Left cardiac atrium (tissue), 4 donors: ENCODE measurements around the gene PLPP7. TPM values are rescaled to one million over a fixed set of nuclear protein-coding genes. Genes with fewer than 3 reads are reported as not detected.
"Not testable (repeated sequence)": the region's sequence is repeated elsewhere in the genome, so short reads cannot be mapped to it uniquely, and the experiment has no call there.

Experiments
- ATAC-seq, 2 donors: fragments of 200-7000 bp; cut with Tn5 transposase; one replicate each; pipeline ENCODE4 v1.9.1; 2020; ENCODE audit warnings: mild to moderate bottlenecking in 2 of 2, moderate library complexity in 2 of 2
- DNase-seq: peaks from one replicate; pipeline ENCODE4 v3.0.0-alpha.2; 2020
- intact Hi-C, 2 donors: fragments of 100-400 bp; cut with DNase I; formaldehyde crosslinking; loops; one replicate each; pipeline versions ENCODE4 v1.14.1 to v1.15.1; 2022 to 2023
- total RNA-seq, 2 donors: library from RNA; stranded (reverse); fragmentation: NEBNext Ultra II Directional; extraction: Animal tissue kit (Norgen Biotek cat#: 25700); gene quantifications; one replicate each; pipeline ENCODE4 v1.2.1, GENCODE V29; 2021
- donor health status: DM: no; HTN: yes; CAD: no.
- donor health status: DM: no; HTN: yes; CAD: no; lungs with severe emphysema.
- donor health status: DM: yes; HTN: yes; CAD: no.
- donor health status: Dilated cardiomyopathy.

The PLPP7 gene
- total RNA-seq, 2 donors from 2014 or later, result 82.7 to 108 TPM

DNA sequence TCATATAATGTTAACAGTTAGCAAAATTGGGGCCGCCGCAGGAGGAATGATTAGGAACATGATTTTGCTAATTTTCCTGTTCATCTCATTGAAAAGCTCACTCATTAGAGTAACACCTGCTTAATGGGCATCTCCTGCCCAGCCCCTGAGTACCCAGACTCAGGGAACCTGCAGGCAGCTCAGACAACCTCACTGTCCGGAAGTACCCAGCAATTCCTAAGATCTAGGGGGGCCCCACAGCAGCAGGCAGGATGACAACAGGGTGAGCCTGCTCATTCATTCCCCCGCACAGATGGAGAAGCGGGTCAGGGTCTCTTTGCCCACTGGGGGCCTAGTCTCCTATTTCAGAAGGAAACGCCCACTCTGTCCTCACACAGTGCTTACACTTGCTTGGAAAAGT is 25.8 kb upstream of the PLPP7 start:
- intact Hi-C loops, result no loop called here
- DNase-seq, result no peak
- ATAC-seq, result no peak

DNA sequence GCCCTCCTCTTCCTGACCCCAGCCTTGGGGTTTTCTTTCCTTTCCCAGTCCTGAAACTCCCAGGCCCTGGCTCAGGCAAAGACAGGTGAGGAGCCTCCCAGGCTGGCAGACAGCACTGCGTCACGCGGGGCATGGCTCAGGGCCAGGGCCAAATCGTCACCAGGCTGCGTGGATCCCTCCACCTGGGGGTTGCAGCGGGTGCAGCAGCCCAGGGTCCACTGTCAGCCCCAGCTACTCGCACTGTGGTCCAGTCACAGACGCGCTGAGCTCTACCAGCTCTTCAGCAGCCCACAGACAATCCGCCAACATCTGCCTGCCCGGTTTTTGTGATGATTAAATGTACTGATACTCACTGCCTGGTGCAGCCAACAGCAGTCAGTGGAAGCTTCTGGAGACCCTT is 25.3 kb upstream of the PLPP7 start:
- peak in 1 of 2 donors; percentile 18 for ATAC-seq
- intact Hi-C loops, result no loop called here
- DNase-seq, result no peak

DNA sequence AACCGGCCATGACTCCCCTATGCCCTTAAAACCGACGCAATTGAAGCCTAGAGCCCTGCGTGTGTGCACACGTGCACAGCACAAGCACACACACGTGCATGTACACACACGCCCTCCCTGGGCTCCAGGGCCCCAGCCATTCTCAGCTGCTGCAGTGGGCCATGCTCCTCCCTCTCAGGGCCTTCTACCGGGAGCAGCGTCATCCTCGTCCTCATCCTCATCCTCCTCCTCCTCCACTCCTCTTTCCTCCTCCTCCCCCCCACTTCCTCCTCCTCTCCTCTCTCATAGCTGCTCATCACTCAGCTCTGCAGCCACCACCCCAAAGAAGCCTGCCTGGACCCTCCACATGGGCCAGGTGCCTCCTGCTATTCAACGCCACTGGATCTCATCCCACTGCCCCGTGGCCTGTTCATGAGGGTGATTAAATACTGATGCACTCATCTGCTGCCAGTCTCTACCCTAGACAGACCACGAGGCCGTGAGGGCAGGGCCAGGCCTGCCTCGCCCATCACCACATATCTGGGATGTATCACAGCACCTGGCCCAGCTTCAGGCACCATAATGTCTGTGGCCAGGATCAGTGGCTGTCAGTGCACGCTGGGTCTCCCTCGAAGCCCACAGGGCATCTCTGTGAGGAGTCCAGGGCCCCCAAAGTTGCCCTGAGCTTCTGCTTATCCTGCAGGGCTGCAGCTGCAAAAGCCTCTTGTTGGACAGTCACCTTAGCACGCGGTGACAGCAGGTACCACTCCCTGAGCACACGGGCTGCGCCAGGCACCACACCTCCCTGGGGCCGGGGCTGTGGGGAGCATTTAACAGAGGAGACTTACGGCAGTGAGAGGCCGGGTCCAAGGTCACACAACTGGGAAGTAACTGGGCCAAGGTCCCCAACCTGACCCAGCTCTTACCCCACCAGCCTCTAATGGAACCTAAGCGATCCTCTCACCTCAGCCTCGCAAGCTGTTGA is 23.0 kb upstream of the PLPP7 start:
- ATAC-seq, result peak; percentile 6 to 51
- intact Hi-C loops, result no loop called here
- DNase-seq, result no peak

DNA sequence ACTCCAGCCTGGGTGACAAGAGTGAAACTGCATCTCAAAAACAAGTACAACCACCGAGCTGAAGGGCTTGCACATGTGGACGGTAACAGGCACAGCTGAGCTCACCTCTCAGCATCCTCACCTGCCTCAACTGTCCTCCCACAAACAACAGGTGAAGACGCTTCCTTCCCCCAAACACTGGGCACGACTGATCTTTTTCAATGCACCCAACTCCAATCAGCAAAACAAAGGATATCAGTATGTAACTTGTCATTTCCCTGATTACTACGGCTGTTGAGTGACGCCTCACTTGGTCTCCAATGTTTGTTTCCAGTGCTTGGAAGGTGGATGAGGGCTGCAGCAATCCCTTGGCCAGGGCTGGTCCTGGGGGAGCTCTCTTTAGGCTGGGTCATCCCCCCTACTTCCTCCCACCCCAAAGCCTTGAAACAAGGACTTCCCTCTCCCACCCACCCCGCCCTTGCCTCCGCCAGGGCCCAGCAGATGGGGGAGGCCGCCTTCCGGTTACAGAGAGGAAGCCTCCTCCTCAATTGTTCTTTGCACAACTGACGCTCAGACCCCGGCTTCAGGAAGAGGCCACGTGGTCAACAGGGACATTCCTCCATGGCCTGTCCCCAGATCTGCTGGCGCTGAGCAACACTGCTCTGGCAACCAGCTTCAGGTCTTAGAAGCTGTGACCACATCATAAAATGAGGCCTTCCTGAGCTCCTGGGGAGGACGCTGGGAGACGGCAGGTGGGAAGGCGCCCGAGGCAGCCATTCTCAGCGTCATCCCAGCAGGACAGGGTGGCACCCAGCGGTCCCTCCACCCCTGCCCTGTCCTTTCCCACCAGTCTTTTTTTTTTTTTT is 19.1 kb upstream of the PLPP7 start:
- DNase-seq, result peak; percentile 88
- peak; percentile 29 to 60 for ATAC-seq
- intact Hi-C loops, result loop anchor here (5.0 to 10.0 kb wide), 4 partner anchors 33 to 96 kb away; no protein-coding TSS in a partner anchor

DNA sequence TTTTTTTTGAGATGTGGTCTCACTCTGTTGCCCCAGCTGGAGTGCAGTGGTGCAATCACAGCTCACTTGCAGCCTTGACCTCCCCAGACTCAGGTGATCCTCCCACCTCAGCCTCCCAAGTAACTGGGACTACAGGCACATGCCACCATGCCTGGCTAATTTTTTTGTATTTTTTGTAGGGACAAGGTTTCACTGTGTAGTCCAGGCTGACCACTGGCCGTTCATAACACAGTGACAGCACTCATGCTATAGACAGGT is 18.6 kb upstream of the PLPP7 start:
- ATAC-seq, DNase-seq: not testable (repeated sequence)
- intact Hi-C loops, result loop anchor here (5.0 to 10.0 kb wide), 4 partner anchors 34 to 96 kb away; no protein-coding TSS in a partner anchor

DNA sequence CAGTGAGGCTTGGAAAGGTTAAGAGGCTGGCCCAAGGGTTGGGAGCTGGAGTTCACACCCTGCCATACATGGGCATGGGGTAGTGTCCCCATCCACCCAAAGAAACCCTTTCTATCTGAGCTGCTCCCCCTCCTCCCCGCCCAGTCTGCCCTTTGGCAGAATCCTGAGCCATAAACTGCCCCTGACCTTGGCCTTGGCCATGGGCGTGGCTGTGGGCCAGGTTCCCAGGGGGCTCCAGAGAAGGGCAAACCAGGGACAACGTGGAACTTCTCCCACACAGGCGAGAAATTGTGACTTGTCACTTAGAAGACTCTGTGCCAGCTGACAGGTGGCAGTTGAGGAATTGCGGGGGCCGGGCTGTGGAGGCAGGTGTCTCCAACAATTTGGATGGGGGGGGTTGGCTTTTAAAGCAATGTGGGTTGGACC is 18.0 kb upstream of the PLPP7 start:
- no peak for DNase-seq
- no peak for ATAC-seq
- intact Hi-C loops, result loop anchor here (5.0 to 10.0 kb wide), 4 partner anchors 34 to 97 kb away; no protein-coding TSS in a partner anchor

DNA sequence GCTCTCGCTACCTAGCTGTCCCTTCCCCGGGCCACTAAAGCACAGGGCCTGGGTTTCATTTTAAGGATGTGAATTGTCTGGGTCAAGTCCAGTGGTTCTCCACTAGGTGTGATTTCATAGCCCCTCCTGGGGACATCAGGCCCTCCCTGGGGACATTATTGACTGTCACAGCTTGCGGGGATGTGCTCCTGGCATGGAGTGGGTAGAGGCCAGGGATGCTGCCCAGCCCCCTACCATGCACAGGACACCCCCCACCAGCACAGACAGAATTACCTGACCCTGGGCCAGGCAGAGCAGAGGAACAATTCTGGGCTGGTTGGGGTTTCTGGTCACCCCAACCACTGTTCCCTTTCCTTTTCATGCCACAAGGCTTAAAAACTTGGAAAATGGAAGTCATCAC is 17.3 kb upstream of the PLPP7 start:
- no peak for DNase-seq
- no peak for ATAC-seq
- intact Hi-C loops, result loop anchor here (5.0 to 10.0 kb wide), 4 partner anchors 35 to 97 kb away; no protein-coding TSS in a partner anchor

DNA sequence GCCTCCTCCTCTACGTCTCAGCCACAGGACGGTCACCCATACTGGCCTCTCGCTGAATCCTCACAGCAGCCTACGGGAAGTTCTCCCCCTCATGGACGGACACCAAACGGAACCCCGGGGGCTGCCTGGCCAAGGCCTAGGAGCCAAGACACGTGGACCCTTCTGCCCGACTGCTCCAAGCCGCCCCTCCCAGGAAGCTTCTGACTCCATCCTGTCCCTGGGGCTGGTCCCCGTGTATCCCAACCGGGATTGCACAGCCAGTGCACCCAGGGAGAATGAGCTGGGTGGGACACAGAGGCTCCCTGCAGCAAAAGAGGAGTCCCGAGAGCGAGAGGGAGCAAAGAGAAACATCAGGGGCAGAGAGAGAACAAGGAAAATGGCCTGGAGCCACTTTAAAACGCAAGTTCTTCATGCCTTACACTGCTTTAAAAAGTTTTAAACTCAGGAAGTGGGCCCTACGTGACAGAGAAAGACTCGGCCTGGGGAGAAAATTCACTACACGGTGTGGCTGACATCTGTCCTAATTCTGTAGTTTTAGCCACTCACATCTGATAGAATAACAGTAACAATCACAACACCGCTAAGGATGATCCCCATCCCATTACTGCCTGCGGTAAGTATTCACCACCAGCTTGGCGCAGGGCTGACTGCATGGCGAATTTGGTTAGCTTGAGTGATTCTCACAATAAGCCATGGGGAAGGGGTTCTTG is 16.2 kb upstream of the PLPP7 start:
- intact Hi-C loops, result loop anchor here (5.0 to 10.0 kb wide), 4 partner anchors 36 to 98 kb away; no protein-coding TSS in a partner anchor
- peak in 1 of 2 donors; percentile 2 for ATAC-seq
- peak; percentile 74 for DNase-seq

DNA sequence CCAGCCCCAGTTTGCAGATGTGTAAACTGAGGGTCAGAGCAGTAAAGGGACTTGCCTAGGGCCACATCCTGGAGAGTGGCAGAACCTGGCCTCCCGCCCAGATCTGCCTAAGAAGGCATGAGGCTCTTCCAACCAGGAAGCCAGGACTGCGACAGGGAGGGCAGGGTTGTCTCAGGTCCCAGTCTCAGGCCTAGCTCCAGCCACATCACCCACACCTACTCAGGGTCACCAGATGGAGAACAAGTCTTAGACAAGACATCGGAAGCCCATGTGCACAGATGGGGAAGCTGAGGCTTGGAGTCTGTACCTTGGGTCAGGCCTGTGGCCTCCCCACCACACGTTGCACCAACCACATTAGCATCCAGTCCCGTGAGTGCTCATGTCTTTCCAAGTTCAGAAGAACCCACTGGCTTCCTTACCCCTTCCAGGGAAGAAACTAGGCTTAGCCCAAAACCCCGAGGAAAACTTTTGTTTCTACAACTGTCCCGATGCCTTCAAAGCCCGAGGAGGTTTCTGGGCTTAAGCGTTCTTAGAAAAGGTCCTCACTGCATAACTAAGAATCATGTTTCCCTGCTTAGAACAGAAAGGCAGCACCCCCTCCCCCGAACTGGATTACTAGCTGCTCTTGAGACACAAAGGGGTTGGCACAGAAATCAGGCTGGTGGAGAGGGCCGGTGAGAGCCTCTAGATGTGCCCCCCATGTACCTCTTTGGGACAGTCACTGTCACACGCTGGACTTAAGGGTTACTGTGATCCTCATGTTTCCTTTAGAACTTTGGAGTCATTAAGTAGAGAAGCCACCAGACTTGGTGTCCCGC is 15.5 kb upstream of the PLPP7 start:
- no peak for DNase-seq
- intact Hi-C loops, result loop anchor here (5.0 to 10.0 kb wide), 4 partner anchors 37 to 99 kb away; no protein-coding TSS in a partner anchor
- ATAC-seq, result peak in 1 of 2 donors; percentile 11

DNA sequence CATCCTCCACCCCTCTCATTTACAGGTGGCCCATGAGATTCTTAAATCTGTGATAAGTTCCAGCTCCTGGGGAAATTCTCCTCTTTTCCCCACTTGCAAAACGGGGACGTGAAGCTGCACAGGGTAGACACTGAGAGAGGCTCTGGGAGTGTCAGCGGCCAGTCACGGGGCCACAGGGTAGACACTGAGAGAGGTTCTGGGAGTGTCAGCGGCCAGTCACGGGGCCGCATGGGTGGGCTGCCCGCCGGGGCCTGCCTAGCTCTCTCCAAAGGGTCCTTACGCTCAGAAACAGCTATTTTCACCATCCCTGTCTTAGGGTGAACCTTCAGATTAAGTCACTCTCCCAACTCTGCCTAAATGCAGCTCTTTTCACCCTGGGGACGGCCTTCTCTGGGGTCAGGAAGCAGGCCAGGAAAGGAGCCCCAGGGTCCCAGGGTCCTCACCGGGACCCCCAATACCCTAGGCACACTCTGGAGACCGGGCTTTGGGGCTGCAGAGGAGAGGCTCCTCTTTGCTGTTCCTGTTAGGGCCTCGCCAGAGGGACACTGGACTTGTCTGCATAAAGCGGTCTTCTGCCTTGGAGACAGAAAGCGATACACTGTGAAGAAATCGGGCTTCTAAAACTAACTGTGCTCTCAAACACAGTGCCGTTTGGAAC is 14.7 kb upstream of the PLPP7 start:
- intact Hi-C loops, result loop anchor here (5.0 to 10.0 kb wide), 5 partner anchors 38 to 100 kb away; no protein-coding TSS in a partner anchor
- ATAC-seq, result peak; percentile 41 to 49
- peak; percentile 56 for DNase-seq

DNA sequence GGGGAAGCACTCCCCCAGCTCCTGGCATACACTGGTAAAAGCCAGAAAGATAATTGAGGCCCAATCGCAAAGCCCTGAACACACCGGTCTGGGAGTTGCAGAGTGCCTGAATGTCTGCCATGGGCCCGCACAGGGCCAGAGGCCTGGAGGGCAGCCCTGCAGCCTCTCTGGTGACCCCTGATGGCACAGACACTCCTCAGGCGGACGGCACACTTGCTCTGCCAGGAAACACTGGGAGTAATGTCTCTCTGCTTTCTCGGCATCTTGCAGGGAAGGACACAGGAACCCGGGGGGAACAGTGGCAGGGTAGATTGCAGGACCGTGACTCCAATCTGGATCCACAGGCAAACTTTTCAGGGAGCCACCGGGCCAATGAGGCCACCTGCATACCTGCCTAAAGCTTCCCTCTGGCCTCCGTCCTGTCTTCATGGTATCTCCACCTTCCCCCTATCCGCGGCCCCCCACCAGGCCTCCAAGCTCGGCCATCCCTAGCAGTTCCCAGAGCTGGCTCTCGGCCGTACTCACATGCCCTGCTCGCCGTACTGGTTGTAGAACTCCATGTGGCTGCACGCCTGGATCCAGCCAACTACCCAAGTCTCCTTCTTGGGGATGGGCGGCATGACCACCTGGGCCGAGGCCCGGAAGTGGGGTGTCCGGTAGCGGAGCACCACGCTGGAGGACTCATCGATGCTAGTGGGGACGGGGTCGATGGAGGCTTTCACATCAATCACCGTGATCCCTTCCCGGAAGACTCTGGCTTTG is 14.0 kb upstream of the PLPP7 start:
- peak; percentile 58 for DNase-seq
- peak; percentile 35 to 47 for ATAC-seq
- intact Hi-C loops, result loop anchor here (5.0 to 10.0 kb wide), 3 partner anchors 57 to 101 kb away; no protein-coding TSS in a partner anchor

DNA sequence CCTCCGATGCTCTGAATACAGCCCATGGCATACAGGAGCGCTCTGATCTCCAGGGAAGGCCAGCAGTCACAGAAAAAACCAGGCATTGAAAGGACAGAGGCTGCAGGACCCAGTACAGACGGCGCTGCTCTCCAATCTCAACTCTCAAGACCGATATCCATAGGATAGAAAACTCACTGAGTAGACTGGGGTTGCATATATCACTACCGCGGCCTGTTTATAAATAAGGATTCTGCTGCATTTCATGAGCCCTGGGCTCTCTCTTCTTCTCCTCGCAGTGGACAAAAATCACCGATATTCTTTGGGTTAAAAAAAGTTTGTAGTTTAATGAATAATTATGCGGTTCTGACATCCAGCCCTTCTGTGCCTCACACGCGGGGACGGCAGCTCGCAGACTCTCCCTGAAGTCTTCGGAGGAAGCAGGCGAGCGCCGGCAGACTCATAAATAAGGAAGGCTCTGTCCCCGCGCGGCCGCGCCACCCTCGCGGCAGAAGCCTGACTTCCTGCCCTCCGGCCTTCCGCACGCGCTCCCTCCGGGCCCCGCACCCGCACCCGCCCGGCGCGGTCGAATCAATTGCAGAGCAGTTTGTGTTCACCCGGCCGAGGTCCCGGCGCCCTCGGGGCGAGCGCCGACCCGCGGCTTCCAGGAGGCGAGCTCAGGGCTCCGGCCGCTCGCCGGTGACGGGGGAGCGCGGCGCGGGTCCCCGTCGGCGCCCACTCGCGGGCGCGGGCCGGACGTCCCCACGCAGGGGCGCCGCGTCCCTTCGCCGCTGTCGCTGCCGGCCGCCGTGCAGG is 13.2 kb upstream of the PLPP7 start, which contains the start of gene FAM78A:
Gene FAM78A (minus strand): TSS at position 417 of the 795 bp plus-strand sequence. CDS start 331 bp downstream, at position 86.
- ATAC-seq (peak in 1 of 2 donors; percentile 2), DNase-seq (peak; percentile 78)
- intact Hi-C loops, result loop anchor here (5.0 to 10.0 kb wide), 3 partner anchors 56 to 101 kb away; no protein-coding TSS in a partner anchor

DNA sequence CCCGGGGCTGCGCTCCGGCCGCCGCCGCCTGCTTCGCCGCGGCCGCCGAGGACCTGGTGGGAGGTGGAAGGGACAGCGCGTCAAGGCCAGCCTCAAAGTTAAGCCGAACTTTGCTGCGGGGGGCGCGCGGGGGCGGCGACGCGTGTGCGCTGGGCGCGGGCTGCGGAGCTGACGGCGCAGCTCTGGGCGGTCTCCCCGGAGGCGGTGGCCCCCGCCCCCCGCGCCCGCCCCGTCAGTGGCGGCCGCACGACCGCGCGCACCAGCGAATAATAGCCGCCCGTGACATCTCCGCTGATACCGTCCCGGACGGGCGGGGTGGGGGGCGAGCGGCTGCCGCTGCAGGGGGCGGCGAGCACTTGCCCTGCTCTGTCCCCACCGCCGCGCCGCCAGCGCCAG is 12.6 kb upstream of the PLPP7 start:
- intact Hi-C loops, result loop anchor here (5.0 to 10.0 kb wide), 3 partner anchors 55 to 102 kb away; no protein-coding TSS in a partner anchor
- ATAC-seq, result peak; percentile 11 to 21
- DNase-seq, result peak; percentile 63

DNA sequence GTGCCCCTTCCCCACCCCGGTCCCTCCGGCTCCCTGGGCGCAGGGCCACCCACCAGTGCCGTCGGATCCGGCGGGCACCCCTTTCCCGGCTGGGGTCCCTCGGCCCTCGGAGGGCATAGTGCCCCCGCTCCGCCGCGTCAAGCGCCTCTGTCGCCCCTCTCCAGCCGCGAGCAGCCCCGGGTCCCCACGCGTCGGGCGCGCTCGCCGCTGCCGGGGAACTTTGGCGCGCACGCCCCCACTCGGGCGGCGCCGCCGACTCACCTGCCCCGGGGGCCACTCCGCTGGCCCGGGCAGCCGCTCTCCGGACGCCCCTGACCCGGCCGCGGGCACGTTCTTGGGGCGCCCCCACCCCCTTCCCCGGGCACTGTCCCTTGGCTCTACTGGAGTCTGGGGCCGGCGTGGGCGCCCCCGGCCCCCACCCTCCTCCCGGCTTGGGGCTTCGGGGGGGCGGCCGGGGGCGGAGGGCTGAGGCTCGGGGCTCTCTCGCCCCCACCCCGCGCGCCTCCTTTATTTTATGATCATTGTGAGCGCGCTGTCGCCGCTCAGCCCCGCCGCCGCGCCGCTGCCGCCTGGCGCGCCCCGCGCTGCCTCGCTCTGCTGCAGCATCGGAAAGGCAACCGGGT is 12.1 kb upstream of the PLPP7 start:
- intact Hi-C loops, result loop anchor here (5.0 to 10.0 kb wide), 3 partner anchors 55 to 103 kb away; no protein-coding TSS in a partner anchor
- ATAC-seq (peak in 1 of 2 donors; percentile 5), DNase-seq (no peak)
